Measurements from ENCODE around the gene KRTAP22-2.

- no peak for TF ChIP-seq CTCF (IDR thresholded peaks at IDR 0.05)
- no peak for TF ChIP-seq POLR2A (IDR thresholded peaks at IDR 0.05)
Observed at GRCh38 chr21:30598802-30599201, 8.6 kb upstream of the KRTAP22-2 start, which contains the start of gene KRTAP6-2.
